ENCODE results near the gene SYTL2.
"Not testable (repeated sequence)": the region's sequence is repeated elsewhere in the genome, so short reads cannot be mapped to it uniquely, and the experiment has no call there.

Gene SYTL2

DNA sequence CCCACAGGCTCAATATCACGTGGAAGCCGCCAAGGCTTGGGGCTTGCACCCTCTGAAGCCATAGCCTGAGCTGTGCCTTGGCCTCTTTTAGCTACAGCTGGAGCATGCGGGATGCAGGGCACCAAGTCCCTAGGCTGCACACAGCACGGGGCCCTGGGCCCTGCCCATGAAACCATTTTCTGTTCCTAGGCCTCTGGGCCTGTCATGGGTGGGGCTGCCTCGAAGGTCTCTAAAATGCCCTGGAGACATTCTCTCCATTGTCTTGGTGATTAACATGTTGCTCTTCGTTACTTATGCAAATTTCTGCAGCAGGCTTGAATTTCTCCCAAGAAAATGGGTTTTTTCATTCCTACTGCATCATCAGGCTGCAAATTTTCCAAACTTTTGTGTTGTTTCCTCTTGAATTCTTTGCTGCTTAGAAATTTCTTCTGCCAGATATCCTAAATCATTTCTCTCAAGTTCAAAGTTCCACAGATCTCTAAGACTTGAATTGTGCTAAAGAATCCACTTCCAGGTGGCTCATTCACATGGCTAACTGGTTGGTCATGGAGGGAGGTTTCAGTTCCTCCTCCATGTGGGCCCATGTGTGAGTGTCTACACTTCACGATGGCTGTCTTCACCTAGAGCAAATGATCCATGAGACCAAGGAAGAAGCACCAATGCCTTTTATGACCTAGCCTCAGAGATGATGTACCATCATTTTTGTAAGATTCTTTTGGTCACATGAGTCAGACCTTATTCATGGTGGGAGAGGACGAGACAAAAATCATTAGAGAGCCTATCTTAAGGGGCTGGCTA is 138.6 kb downstream of the SYTL2 start:
- no peak for DNase-seq

DNA sequence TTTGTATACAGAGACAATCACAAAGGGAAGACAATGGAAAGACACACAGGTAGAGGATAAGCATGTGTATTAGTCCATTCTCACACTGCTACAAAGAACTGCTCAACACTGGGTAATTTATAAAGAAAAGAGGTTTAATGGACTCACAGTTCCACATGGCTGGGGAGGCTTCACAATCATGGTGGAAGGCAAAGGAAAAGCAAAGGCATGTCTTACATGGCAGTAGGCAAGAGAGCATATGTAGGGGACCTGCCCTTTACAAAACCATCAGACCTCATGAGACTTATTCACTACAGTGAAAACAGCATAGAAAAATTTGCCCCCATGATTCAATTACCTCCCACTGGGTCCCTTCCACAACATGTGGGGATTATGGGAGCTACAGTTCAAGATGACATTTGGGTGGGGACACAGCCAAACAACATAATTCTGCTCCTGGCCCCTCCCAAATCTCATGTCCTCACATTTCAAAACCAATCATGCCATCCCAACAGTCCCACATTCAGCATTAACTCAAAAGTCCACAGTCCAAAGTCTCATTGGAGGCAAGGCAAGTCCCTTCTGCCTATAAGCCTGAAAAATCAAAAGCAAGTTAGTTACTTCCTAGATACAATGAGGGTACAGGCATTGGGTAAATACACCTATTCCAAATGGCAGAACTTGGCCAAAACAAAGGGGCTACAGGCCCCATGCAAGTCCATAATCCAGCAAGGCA is 139.8 kb downstream of the SYTL2 start:
- DNase-seq: not testable (repeated sequence)

DNA sequence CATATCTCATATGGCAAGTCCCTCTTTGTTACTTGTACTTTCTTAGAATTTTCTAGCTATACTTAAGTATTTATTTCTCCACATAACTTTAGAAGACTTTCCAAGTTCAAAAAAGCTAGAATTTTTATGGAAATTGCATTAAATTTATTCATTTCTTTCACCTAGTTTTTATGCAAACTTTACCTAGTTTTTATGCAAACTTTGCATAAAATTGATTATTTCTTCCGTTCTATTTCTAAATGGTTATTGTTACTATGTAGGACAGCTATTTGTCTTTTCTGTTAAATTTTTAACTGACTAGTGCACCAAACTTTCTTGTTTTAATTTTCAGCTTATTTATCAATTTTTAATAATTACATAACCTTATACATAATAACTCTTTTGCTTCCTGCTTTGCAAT is 142.8 kb downstream of the SYTL2 start:
- no peak for DNase-seq

DNA sequence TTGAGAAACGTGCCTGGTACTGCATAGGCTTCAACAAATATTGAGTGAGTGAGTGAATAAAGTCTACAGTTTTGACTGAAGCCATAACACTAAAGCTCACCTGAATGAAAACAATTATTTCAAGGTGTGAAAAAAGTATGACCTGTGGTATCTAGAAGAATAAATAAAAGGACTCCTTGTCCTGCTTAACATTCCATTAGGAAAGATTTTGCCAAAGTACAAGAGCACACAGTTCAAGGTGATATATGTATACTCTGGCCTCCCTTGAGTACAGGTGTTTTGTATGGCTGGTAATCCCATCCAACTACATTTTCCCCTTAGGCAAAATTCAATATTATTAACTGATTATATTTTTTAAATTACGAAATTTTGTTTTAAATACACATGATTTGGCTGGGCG is 144.3 kb downstream of the SYTL2 start:
- DNase-seq: no peak

DNA sequence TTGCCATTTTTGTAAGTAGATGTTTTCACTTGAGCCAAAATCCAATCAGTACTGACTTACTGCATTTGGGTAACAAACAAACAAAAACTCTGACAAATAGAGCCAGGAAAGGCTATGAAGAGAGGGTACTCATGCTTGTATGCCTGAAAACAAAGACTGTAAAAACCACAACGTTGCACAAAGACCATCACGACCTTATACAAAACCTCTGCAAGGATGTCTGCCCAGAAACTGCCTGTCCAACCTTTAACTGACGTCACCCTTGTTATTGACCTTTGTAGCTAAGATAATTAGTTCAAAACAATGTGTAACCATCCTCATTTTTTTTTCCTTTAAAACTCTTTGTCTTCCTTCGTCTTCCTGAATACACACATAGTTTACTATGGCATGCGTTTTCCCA is 145.2 kb downstream of the SYTL2 start:
- no peak for DNase-seq

DNA sequence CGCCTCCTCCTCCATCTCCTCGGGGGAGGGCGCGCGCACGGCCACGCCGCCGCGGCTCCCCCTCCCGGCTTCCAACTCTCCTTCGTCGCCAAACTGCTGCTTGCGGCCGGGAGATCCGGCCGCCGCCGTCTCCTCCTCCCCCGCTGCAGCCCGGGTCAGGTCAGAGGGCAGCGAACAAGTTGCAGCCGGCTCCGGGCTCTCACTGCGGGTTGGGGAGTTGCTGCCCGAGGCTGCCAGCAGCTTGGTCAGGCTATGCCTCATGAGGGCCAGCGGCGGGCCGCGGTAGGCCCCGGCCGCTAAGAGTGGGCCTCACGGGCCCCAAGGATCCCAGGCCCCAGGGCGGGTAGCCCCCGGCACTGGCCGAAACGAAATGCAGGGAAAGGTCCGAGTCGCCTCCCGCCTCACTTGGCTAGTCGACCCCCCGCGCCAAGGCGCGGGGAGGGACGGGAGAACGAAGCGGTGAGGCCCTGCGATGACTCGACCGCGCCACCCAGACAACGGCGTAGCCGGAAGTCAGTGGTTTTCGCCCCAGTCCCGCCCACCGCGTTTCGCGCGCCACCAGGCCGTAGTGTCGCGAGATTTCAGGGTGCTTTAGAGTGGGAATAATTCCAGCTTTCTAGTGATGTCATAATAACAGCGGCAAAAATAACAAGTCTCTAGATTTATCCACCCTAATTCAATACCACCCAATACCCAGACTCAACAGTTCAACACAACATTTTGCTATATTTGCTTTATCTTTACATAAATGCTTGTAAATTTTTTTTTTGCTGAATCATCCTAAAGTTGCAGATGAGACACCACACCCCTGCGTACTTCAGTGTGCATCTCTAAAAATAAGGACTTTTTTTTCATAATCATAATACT is 146.1 kb downstream of the SYTL2 start, which contains the start of gene CREBZF:
TSS of gene CREBZF (minus strand) at position 515 of the 867 bp plus-strand sequence. CDS start at position 261, 254 bp downstream.
- peak; percentile 95 to 96 for DNase-seq

DNA sequence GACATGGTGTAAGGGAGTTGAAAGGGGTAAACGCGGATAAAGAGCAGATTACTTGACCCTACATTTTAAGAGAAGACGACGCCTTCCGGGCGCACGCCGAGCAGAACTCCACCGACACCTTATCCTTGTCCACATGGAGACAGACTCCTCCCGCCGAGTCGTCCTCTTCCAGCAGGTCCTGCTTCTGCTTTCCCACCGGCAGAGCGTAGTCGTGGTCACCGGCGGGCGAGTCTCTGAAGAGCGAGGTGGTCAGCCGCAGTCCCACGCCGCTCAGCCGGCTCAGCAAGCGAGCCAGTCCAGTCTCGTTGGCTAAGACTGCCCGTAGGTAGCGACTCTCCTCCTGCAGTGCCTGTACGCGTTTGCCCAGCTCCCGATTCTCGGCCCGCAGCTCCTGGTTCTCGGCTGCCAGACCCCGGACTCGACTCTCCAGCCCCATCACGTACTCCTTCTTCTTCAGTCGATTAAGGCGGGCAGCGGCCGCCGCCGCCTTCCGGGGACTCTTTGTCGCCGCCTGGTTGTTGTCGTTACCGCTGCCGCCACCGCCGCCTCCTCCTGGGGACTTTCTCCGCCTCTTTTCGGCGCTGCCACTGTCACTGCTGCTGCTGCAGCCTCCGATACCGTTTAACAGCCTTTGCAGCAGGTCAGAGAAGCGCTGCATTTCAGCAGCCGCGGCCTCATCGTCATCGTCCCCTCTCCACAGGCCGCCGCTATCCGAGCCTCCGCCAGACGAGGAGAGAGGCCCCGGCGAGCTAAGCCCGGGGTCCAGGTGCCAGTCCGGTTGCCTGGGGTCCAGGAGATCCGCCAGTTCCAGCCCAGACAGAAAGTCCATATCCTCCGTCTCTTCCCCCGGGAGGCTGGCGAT is 147.0 kb downstream of the SYTL2 start:
- peak; percentile 80 to 81 for DNase-seq

DNA sequence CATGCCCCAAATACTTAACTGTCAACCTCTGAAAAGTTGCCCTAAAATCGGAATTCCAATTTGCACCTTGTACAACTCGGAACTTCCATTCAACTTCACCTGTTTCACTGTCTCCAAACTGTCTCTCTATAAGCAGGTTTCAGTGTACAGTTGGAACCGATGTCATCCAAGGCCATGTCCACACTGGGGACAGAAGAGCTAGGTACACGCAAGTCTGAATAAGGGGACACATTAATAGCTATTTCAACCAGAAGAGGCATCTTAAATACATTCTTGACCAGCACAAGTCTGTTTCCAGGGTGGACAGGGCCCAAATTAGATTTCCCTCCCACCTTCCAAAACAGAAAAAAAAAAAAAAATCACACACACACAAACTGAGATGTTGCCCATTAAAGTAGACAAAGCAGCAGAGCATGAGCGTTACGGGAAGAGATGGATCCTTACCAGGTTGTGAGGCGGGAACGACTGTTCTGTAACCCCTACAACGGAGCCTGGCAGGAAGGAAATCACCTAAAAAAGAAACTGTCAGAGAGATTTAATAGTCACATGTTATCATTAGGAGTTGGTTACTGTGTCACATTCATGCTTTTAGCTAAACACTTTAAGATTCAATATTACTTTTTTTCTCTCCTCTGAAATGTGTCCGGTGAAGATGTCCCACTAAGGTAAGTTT is 147.7 kb downstream of the SYTL2 start:
- no peak for DNase-seq

DNA sequence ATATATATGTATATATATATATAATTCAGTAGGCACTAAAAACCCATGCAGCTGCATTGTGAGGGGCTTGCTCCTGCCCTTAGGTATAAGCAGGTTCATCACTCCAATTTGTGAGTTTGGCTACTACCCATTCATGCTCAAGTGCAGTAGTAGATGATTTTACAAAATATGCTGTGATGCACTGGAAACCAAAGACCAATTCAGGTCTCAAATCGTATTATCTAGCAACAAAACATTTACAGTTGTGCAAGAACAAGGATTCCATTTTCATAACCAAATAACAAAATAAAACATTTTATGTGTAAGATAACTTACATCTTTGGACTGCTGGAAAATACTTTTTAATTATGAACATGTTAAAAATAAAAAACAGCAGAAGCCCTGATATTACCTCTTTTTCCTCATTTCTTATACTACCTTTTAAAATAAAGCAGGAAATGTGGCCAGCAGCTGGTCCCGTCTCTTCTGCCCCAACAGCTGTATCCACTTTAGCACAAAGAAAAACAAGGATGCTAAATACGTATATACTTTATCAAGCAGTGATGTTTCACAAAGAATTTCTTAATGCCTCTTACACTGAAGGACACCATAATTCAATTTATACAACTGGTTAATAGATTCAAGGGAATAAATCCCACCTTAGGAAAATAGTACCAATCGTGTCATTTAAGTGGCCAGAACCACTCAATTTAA is 148.8 kb downstream of the SYTL2 start:
- DNase-seq: no peak

DNA sequence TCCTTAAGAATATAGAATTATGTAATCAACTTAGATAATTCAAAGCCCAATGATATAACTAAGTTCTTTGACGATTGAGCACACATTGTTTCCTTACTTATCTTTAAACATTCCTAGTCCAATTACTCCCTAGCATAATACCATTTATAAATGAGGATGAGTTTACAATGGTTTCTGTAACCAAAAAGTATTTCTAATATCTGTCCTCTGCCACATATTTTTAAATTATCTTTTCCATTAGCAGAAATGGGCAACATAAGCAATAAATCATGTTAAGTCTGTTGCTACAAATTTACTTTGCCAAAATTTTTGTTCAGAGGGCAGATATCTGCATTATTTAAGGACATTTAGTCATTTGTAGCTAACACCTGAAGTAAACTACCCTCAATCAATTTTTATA is 152.8 kb downstream of the SYTL2 start:
- DNase-seq: no peak

DNA sequence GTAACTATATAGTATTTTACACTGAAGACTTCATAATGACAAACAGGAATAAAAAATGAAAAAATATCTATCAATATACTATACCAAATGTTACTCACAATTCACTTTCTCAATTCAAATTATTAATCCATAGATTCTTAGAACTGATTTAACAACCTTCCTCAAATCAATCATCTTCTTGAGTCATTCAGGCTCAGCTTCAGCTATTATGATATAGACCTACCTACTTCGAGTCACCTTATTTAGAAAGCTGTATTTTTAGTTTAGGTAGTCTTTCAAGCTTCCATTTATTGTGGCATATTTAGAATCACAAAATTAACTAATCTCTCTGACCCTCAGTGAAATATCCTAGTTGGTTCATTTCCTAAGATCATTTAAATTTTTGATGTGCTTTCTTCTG is 154.2 kb downstream of the SYTL2 start:
- DNase-seq: no peak

DNA sequence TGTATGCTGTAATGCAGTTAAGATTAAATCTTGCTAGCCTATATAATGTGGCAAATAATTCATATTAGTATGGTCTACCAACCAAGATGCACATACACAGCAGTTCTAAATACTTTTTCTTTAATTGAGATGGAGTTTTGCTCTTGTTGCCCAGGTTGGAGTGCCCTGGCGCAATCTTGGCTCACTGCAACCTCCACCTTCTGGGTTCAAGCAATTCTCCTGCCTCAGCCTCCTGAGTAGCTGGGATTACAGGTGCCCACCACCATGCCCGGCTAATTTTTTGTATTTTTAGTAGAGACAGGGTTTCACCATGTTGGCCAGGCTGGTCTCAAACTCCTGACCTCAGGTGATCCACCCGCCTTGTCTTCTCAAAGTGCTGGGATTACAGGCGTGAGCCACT is 156.6 kb downstream of the SYTL2 start:
- not testable (repeated sequence) for DNase-seq

DNA sequence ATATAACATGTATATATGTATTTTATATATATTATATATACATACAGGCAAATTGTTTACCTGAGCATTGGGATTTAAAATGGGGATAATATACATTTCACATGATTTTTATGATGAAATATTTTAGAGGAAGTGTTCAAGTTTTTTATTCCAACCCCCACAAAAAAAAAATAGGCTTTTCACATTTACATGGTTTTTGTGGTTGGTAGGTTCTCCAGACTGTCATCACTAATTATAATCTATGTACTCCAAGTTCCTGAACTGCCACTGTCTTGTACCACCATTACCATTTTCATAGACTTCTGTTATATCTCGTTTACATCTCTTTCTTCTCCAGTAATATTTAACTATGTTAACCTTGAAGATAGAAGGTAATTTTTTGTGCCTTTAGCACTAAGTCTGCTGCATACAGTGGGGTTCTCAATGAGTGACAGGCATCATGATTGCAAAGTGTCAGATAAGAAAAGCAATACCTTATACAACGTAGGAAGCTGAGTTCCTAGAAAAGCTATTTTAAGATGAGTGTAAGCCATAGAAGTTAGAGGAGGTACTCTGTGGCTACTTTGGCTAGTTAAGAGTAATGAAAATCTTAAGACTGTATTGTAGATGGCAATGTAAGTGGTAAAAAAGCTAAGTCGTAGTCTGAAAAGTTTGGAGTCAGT is 158.0 kb downstream of the SYTL2 start:
- DNase-seq: no peak

DNA sequence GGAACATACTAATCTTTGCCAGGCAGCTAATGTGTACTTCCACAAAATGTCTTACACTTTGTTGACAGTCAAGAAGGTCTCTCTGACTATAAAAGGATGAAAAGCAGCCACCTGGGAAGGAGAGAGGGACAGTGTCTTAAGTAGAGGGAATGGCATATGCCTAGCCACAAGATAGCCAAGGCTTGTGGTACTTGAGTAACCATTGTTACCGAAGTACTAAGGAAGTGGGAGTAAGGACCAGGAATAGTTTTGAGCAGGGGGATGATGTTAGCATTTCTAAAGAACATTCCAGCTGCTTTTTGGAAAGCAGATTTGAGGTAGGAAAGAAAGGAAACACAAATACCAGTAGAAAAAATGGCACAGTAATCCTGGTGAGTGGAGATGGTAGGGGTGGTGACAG is 159.8 kb downstream of the SYTL2 start:
- no peak for DNase-seq

DNA sequence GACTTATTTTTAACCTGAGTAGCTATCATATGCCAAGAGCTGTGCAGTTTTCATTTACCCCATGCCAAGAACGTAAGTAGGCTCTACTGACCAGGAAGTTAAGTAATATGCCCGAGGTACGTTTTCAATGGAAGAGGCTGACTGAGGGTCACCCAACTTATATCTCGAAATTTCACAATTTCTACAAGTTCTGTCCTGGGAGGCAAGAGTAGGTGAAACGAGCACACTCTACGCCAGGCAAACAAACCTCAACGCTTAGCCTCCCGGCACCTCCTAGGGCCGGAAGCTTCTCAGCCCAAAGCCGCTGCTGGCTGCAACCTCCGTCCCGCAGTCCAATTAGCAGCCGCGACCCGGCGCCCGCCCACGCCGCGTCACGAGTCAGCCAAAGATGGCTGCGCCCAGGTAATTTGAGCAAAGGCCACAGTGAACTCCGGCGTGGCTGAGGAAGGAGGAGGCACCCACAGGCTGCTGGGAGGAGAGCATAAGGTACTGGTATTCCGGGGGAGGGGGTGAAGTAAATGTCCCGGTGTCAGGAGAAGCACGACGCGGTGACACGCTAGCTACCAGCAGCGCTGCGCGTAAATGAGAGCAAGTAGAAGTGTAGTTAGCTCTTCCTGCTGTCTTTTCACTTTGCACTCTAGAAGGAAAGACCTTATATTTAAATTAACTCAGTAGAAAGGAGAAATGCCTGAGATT is 163.2 kb downstream of the SYTL2 start, which contains the start of gene TMEM126A:
TSS of gene TMEM126A (plus strand) at position 364 of the 696 bp plus-strand sequence. CDS start 2,289 bp downstream, outside the sequence.
- peak; percentile 88 to 90 for DNase-seq

DNA sequence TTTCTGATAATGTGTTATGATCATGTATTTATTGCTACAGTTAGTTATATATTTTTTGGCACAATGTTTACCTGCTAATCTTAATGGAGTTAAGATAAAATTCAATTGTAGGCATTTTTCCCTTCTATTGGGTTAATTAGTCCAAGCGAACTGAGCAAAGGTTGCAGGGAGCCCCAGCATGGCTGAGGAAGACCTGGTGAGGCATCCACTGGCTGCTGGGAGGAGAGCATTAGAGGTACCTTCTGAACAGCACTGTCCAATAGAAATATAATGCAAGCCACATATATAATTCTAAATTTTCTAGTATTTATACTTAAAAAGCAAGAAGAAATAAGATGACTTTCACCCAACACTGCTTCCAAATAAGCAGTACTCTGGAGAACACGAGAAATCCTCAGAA is 163.9 kb downstream of the SYTL2 start:
- no peak for DNase-seq
